Right renal cortex interstitium (tissue), 3 donors: Measurements from ENCODE around the gene C1QTNF12. TPM values are rescaled to one million over a fixed set of nuclear protein-coding genes. Genes with fewer than 3 reads are reported as not detected.

ENCODE experiments used
- DNase-seq, 3 donors: peaks; one replicate each; pipeline ENCODE4 v3.0.0-alpha.2; 2013; ENCODE audit warnings: low read depth in 3 of 3, low spot score in 2 of 3
- polyA plus RNA-seq, 3 donors: library from polyadenylated mRNA; unstranded; fragments of 120-200 nt; gene quantifications; one replicate each; pipeline ENCODE4 v1.2.1, GENCODE V29; 2013; ENCODE audit not compliant: insufficient read length in 3 of 3

The C1QTNF12 gene
- polyA plus RNA-seq, 3 donors: 7.0 to 8.6 (median 7.4) TPM

DNA sequence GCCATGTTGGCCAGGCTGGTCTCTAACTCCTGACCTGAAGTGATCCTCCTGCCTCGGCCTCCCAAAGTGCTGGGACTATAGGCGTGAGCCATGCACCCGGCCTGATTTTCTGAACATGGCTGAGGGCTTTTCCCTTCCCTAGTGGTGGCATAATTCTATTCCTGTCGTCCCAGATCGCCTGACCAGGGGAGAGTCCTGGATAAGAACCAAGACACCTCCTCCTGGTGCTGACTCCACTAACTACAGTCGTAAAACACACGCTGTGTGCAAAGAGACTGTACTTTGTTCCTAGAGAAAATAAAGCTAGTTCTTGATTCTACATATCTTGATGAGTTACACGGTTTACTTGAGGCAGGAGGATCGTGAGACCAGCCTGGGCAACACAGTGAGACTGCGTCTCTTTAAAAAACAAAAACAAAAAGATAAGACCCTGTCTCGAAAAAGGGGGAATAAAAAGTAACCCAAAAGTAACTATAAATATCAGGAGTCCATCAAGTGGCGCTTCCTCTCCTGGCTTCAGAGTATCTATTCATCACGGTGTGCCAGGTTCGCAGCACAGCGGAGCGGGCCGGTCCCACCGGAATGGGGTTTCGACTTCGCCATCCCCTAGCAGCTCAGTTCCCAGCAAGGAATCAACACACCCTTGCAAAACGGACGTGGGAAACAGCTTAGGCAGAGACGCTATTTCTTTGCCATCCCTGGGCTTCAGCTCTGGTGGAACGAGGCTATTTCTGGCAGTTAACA is 15.7 kb downstream of the C1QTNF12 start:
- no peak for DNase-seq

DNA sequence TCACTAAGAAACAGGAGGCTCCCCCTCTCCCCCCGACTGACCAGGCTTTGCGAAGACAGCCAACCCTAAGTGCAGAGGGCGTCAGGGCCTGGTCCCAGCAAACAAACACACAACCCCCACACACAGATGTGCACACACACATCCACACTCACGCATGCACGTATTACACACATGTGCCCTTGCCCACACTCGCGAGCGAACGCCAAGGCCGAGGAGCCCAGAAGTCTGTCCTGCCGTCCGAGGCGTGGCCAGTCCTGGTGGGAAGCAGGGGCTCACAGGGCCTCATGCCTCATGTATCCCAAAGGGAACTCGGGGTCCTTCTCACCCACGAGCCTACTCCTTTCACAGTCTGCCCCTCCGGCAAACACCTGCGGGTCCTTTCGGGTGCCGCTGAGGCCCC is 16.8 kb downstream of the C1QTNF12 start:
- no peak for DNase-seq

DNA sequence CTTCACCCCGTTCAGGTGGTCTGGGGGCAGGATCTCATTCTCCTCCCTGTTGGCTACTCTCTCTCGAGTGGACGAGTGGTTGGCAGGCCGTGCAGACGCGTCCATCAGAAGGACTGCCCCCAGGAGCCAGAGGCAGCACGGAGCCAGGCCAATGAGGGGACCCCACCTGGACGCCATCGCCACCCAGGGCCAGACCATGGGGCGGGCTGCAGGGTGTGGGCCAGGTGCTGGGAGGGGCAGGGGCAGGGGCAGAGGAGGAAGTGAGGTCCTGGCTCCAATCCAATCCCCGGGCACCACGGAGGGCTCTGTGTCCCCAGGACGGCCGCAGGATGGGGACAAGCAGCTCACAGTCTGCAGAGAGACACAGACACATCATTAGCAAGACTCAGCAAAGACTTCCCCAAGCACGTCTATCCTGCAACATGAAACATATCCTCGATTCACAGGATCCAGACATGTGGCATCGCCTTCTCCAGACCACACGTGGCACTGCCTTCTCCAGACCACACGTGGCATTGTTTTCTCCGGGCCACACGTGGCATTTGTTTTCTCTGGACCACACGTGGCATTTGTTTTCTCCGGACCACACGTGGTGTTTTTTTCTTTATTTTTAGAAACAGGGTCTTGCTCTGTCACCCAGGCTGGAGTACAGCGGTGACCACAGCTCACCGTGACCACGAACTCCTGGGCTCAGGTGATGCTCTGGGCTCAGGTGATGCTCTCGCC is 17.8 kb downstream of the C1QTNF12 start:
- DNase-seq: no peak

DNA sequence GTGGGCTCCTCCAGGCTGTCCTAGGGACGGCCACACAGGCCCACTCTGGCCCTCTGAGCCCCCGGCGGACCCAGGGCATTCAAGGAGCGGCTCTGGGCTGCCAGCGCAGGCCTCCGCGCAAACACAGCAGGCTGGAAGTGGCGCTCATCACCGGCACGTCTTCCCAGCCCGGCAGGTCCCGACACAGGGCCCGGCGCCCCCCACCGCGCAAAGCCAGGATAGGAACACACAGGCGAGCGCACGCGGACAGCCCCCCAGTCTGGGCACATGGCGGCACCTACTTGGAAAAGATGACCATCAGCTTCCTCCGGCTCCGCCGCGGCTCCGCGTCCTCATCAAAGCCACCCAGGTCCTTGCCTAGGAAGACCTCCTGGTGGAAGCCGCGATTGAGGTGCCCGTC is 18.3 kb downstream of the C1QTNF12 start:
- no peak for DNase-seq

DNA sequence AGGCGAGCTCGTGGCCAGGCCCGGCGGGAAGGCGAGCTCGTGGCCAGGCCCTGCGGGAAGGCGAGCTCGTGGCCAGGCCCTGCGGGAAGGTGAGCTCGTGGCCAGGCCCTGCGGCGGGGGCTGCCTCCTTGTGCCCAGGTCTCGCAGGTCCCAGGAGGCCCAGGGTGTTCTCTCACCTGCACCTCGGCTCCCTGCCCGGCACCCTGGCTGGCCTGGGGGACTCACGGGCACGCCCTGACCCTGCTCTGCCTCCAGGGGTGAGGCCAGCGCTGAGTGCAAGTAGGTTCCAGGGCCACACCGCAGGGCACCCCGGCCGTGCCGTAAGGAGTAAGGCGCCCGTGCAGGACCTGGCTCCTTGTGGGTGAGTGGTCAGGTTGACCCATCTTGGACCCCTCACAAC is 19.1 kb downstream of the C1QTNF12 start:
- DNase-seq: no peak

DNA sequence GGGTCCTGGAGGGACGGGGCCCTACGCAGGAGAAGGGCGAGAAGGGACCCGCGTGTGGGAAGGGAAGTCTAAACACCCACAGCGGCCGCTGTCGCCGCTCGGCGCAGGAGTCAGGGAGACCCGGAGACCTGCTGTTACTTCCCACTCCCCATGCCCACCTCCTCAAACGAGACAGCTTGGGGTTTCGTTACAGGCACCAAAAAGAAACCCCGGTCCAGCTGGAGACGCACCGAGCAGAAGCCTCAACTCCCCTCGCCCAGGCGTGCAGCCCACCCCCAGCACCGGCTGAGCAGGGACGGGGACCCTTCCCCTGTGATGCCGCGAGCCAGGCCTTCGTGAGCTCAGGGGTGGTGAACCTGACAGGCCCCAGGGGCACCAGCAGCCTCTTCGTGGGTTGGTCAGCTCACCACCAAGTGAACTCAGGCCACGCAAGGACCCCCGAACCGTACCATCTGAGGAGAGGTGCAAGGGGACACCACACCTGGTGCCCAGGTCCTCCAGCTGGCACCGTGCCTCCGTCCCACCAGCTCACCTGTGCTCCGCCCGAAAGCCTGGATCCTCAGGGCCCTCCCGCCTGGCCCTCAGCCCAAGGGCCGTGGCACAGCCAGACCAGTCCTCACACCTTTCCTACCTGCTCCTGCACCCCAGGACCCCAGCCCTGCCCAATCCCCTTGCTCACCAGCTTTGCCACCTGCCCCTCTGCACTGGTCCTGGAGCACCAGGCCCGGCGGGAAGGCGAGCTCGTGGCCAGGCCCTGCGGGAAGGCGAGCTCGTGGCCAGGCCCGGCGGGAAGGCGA is 19.8 kb downstream of the C1QTNF12 start:
- no peak for DNase-seq

DNA sequence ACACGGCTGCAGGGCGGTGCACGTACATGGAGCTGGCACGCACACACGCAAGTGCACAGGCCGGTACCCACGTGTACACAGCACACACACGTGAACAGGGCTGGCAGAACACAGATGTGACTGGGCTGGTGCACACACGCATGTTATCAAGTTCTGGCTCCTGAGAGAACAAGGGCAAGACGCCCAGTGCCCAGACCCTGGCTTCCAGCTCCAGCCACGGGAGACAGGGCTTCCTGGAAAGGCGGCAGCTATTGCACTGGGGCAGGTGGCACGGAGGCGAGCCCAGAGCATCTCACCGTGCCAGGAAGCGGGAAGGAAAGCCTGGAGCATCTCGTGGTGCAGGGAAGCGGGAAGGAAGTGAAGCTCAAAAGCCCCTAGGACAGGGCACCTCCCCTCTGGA is 20.6 kb downstream of the C1QTNF12 start:
- no peak for DNase-seq

DNA sequence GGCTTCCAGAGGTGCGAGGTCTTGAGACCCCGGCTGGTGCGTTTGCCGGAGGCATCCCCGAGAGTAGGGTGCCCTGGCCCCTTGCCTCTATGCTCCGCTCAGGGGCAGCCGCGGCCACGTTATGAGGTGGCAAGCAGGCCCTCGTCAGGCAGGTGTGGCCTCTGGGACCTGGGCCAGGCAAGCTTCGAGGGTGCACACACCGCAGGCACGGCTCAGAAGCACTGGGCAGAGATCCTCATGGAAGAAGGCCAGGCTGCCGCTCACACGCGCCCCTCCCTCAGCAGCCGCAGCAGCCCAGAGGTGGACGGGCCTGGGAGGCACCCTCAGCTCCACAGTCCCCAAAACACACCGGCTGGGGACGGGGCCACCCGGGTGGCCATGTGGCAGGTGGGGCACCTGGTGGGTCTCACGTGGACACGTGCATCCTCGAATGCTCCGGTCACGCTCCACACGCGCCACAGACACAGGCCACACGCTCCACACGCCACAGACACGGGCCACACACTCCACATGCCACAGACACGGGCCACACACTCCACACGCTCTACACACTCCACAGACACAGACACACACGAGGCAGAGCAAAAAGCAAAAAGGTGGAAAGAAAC is 21.2 kb downstream of the C1QTNF12 start:
- no peak for DNase-seq

DNA sequence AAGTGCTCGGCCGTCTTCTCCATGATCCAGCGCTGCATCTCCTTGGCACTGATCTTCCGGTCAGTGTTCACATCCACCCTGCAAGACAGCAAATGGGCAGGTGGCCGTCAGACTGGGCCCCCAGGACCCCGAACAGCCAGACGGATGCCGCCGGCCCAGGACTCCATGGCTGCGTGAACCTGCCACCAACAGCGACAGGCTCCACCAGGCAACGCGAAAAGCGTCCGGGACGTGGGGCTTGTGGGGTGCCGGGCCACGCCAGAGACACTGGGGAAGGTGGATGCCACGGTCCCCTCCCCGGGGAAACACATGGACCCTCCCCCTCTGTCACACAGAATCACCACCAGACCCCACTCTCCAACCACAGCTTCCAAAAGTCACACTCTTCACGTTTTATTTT is 22.6 kb downstream of the C1QTNF12 start:
- no peak for DNase-seq

DNA sequence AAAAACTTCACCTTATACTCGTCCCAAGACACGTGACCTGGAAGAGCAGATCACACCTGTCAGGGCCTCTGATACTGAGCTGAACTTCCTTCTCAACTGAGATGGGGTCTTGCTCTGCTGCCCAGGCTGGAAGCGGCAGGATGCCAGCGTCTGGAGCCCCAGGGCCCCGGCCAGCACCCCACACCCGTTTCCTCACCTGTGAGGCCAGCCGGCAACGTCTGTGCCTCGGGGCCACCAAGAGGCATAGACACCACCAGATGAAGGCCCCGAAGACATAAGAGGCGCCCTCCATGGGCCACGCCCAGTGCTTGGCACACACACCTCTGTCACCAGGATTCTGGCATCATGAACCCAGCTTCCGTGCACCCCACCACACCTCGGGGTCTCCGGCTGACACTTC is 23.2 kb downstream of the C1QTNF12 start:
- no peak for DNase-seq

DNA sequence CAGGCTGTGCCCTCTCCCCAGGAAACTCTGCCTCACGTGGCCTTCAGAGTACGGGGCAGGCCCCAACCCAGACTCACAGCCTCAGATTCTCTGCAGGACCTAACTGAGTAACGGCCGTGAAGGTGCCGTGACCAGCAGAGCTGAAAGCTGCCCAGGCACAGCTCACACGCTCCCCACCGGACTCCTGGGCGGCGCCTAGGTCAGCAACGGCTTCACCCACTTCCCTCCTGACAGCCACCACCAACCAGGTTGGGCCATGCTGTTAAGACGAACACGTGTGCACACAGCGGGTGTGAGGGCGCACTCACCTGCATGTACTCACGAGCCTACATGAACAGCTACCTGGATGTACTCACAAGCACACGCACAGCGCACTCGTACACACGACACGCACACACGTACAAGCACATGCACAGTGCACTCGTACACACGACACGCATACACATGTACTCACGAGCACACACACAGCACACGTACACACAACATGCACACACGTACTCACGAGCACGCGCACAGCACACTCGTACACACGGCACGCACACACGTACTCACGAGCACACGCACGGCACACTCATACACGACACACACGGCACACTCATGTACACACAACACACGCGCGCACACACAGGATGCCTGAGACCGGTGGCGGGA is 23.8 kb downstream of the C1QTNF12 start:
- DNase-seq: no peak

DNA sequence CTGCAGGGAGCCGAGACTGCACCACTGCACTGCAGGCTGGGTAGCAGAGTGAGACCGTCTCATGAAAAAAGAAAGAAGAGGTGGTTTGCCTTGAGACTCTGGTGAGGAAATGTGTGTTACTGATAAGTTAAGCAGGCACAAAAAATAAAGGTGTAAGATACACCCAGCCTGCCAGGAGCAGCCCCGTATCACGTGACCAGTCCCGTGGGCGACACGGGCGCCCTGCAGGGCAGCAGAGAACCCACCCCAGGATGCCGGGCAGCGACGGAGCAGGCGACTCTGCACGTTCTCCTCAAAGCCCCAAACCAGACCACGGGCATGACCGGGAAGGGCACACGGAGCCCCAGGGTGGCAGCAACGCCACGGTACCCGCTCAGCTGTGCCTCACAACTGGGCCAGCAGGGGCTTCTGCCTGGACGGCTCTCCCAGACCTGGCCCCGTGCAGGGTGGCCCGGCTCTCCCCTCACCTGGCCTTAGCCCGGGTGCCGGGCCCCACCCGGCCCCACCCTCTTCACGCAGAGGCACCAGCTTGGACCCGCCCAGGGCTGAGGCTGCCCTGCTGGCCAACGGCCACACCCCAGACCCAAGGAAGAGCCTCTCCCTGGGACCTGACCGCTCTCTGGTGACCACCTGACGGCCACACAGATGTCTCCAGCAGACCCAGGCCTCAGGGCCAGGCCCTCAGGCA is 24.5 kb downstream of the C1QTNF12 start:
- DNase-seq: no peak

DNA sequence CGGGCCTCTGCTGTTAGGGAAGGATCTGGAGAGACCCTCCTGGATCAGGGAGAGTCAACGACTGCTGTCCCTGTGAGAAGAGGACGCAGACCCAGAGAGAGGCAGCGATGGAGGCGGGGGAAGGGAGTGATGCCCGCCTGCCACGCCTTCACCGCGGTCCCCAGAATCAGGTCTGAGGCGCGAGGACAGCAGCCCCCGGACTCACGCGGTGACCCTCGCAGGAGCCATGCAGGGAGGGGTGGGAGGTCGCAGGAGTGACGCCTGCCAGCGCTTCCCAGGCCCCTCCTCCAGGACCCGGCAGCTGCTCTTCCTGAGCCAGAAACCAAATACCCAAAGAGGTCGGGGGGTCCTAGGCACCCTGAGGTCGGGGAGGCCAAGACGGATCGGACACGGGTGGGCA is 26.3 kb downstream of the C1QTNF12 start:
- no peak for DNase-seq

DNA sequence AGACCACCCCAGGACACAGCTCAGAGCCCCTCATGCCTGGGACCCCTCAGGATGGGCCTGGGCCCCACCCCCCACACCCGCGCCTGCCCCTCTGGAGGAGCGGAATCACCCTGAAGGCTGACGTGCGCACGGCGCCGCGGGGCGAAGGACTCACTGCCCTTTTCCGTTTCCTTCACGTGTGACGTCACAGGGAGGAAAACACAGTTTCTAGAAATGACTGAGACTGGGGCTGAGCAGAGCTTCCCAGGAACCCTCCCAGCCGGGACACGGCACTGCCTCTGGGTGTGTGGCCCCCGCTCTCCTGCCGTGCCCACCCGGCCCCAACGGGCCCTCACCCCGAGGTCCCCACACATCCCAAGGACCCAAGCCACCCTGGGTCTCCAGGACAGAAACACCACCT is 27.2 kb downstream of the C1QTNF12 start:
- no peak for DNase-seq

DNA sequence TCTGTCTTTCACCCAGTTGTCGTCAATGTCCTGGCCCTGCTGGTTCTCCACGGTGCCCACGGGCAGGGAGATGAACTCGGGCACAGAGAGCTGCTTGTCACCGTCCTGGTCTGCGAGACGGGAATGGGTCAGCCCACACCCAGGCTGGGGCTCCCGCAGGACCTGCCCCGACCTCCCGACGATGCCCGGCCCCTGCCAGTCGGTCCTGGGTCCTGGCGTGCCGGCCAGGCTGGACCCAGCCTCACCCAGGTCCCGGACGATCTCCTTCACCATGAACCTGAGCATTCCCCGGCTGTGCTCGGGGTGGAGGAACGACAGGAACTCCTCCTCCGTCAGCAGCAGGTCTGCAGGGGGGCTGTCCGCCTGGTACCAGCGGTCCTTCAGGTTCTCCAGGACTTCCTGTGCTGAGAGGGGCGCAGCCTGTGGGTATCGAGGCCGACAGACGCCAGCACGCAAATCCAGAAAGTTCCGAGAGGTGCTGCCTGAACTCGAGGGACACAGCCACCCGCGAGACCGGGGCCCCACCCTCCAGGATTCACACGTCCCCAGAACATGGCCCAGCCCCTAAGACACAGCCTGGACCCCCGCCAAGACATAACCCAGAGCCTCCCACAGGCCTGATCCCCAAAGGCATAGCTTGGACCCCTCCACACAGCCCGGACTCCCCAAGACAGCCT is 27.9 kb downstream of the C1QTNF12 start:
- no peak for DNase-seq

DNA sequence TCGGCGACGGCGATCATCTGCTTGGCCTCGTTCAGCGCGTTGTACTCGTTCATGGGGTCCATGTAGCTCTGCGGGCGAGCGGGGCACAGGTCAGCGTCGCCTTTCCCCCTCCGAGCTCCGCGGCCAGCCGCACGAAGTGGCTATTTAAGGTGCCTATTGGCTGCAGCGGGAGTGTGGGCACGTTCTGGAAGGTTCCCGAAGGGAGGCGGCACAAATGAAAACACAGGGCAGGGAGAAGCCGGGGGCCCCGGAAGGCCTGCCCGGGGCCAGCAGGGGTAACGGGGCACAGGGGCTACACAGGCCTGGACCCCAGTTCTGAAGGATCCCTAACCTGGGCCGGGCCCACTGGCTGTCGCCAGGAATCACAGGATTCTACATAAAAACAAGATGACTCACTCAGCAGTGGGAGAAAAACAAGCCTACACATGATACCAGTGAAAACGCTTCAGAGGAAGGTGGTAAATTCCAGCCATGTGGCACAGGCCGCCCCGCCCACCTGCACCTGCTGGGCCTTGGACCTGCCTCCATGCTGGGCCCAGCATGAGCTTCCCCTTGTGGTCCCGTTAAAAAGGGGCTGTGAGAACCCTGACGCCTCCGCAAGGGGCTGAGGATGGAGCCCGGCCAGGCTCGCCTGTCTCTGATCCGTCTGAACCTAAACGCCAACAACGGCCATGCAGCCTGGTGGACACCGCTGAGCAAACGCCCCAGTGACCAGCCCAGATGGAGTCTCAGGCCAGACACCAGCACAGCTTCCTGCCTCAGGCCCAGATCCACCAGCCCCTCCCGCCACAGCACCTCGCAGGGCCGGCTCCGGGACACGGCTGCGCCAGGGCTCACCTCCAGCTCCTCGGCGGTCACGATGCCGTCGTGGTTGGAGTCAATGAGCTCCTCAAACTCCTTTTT is 28.6 kb downstream of the C1QTNF12 start:
- DNase-seq: no peak

DNA sequence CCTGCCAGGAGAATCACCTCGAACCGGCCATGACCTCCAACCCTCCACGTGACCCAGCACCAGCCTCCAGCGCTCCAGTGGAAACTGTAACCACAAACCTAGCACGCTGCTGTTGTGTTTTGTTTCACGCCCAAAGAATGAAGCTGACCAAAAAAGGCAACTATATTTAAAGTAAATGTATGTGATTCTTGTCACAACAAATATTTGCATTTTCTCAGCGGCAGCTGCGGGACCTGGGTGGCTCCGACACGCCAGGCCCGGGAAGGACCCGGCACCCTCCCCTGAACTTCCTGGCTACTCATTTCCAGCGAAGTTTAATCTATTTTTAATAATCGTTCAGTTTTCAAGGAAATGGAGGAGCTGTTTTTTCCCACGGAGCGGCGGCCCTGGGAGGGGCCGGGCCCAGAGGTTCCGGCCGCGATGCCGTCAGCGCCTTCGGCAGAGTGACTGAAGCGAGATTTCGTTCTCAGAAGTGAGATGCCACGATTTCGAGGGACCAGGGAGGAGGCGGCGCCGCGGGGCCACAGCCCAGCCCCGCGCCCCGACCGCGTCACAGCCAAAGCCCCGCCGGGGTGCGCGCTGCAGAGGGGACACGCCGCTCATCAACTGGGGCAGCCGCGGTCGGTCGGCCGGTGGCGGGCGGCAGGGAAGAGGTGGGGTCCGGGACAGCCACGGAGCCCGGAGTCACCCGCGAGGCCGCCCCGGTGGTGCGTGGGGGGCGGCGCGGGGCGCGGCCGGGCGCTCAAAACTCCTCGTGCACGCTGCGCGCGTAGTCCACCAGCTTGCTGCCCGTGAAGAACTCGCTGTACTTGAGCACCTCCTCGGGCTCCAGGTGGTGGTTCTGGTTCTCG is 29.5 kb downstream of the C1QTNF12 start:
- DNase-seq: no peak
